ENCODE measurements around the gene PRDX3.
"Not testable (repeated sequence)": the region's sequence is repeated elsewhere in the genome, so short reads cannot be mapped to it uniquely, and the experiment has no call there.

Gene PRDX3

DNA sequence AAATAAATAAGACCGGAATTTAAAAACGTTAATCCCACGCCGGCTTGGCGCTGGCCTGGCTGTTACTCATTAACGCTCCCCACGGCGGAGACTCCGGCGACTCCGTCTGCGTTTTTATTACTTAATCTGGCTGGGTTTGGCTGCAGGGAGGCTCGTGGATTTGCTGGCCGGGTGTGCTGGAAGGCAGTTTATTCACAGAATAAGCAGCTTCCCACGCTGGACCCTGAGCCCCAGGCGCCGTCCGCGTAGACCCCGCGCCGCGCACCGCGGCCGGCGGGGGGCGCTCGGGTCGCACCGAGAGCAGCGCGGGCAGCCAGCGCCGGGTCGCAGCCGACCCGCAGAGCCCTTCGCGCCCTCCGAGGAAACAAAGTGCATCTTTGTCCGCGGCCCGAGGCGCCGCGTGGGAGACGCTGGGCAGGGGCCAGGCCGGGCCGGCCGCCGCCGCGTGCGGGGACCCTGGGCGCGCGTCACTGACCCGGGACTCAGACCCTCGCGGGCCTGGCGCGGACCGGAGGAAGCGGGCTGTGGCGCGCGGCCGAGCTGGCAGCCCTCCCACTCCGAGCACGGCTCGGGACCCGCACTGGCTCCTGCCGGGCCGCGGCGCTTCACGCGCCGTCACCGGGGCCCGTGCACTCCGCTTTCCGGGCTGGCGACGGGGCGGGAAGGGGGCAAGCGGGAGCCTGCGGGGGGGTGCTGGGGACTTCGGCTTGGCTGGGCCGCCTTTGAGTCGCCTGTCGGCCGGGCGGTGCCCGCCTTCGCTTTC is 28.2 kb upstream of the PRDX3 start:
- DNase-seq, result peak in 52 of 58 donors; percentile 13 to 85 (median 67)

DNA sequence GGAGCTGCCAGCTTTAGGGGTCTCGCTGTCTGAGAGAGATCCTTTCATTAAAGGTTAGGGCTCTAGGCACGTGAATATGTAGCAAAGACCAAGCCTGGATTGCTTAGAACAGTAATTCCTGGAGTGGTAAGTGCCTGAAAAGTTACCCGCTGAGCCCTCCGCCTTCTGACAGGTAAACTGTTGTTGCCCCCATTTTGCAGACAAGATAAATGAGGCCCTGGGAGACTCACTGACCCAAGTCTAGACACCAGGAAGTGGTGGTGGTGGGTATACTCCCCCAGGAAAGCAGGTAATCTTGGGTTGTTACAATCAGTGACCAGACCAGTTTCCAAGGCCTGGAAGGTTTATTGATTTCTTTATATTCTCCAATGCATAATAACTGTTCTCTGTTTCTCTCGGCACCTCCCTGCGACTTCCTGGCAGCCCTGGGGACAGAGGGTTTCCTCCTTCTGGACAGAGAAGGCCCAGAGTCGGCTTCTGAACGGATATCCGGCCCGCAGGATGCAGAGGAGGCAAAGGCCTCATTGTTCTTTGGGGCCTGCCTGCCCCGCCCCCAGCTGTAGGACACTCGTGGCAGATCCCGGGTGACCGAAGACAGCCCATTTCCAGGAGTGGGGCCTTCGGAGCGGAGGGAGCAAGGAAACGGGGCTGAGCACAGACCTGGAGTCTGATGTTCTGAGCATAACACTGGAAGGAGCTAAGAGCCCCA is 27.4 kb upstream of the PRDX3 start:
- DNase-seq, result peak in 39 of 58 donors; percentile 4 to 58 (median 34)

DNA sequence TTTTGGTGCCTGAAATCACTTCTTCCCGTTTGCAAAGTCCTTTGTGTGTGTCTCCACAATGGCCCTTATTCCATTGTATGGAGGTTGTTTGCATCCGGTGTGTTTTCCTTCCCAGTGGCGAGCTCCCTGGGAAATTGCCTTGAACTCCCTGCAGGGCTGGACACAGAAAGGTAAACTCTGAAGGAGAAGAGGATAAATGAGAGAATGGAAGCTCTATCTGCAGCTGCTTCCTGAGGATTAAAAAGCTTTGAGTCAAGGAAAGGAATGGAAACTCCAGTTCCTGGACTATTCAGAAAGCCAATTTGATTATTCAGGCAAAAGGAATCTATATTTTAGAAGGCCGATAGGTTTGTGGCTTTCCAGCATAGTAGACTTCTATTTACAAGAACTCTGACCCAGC is 24.4 kb upstream of the PRDX3 start:
- DNase-seq, result no peak

DNA sequence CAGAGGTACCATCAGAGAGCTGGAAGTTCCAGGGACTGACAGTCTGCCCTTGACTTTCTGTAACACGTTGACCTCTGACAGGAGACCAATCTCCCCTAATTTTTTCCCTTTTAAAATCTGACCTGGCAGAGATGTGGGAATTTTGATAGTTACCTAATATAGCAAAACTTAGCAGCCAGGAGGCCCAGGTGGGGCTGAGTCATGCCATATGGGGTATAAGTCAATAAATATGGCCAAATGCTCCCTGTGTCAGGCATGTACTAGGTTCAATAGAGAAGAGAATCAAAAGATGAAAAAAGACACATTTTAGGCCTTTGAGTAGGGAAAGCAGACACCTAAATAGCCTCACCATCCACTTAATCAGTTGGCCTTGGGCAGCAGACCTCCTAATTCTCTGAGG is 22.6 kb upstream of the PRDX3 start:
- DNase-seq, result no peak

DNA sequence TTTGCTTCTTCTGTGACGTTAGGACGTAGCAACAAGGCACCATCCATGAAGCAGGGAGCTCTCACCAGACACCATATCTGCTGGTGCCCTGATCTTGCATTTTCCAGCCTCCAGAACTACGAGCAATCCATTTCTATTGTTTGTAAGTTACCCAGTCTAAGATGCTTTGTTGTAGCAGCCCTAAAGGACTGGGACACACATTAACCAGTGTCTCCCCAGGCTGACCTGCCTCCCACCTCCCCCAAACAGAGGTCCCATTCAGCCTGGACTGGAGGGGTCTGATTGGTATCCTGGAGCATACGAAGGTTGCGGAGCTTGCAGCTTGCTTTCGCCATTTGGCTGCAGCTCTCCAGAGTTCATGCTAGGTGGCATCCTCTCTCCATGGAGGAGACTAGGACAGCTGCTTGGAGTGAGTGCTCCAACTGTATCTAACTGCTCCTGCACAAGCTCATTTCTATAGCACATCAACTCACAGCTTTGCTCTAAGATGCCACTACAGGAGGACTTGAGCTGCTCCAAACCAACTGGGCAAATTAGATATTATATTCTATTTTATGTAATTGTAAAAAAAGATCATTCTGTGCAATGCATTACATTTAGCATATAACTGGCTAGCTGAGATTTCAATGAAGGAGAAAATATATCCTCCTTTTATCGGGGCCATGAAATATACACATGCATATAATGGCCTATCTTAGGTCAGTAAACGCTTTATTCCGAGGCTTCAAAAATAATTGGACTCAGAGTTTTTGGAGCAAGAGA is 20.8 kb upstream of the PRDX3 start:
- peak in 55 of 58 donors; percentile 7 to 91 (median 49) for DNase-seq

DNA sequence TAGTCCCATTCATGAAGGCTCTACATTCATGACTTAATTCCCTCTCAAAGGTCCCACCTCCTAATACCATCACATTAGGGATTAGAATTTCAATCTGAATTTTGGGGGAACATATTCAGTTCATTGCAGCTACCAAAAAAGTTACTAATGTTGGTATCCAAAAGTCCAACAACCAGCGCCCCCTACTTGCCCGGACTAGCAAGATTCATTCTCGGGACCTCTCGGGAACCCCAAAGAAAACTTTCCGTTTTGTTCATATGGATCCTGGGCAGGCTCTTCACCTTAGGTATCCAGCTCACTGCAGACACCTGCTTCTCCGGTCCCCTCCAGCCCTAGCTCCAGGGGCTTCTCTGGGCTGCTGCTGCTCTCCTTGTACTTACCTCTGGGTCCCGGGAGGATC is 19.8 kb upstream of the PRDX3 start:
- no peak for DNase-seq

DNA sequence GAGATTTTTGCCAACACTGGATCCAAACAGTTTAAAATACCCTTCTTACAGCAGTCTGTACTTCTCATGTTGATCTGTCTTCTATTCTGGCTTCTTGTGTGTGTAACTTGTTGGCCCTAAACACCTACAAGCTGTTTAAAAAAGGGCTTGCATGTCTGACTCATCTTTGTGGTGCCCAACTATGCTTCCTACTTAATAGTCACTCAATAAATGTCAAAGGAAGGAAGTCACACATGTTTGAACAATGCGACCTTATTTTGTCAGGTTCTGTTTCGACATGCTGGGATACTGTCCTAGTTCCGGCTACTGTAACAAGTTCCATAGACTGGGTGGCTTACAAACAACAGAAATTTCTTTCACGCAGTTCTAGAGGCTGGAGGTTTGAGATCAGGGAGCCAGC is 19.3 kb upstream of the PRDX3 start:
- DNase-seq, result no peak

DNA sequence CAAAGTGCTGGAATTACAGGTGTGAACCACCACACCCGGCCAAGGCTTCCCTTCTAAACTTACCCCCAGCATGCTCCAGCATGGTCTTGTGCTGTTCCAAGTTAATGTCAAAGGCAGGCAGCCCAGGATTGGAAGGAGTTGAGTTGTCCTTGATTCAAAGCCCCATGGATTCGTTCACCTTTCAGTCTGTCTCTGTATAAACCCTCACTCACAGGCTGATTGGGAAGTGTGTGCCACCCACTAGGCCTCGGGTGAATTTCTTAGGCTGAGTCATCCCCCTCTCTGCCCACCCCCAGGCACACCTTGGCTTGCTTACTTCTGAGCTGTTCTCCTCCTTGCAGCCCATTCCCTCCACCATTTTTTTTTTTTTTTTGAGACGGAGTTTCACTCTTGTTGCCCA is 13.3 kb upstream of the PRDX3 start:
- peak in 1 of 58 donors; percentile 21 for DNase-seq

DNA sequence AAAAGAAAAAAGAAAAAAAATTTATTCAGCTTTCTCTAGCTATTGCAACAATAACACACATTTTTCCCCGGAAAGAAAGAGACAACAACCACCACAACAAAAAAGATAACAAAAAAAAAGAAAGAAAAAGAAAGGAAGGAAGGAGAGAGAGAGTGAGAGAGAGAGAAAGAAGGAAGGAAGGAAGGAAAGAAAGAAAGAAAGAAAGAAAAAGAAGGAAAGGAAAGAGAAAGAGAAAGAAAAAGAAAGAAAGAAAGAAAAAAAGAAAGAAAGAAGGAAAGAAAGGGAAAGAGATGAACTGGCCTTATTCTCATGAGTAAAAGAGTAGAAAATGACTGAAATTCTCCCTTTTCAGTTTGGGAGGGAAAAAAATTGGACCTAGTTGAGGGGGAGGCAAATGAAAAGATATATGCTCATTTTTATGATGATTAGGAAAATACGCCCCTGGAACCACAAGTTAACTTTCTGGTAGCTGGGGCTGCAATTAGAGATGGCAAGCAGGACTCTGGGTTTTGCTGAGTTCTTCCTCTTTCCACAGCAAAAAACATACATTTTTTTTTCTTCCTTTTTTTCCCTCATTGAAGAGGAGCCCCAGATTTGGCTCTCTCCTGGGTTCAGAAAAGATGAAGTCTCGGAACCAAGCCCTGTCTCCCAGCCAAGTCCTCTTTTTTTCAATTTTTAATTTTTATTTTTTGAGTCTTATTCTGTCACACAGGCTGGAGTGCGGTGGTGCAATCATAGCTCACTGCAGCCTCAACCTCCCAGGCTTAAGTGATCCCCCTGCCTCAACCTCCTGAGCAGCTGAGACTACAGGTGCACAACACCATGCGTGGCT is 12.6 kb upstream of the PRDX3 start:
- DNase-seq, result no peak

DNA sequence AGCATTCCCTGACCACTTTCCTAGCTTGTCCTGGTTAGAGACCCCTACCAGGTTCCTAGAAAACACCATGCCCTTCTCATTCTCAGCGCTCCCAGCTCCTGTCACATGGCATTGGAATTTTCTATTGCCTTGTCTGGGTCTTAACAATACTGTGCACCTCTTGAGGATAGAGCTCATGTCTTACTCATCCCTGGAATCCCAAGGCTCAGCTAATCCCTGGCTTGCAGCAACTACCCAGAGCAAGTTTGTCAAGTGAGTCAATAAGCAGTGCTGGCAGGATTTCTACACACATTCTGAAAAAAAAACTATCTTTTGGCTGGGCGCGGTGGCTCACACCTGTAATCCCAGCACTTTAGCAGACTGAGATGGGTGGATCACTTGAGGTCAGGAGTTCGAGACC is 11.7 kb upstream of the PRDX3 start:
- no peak for DNase-seq

DNA sequence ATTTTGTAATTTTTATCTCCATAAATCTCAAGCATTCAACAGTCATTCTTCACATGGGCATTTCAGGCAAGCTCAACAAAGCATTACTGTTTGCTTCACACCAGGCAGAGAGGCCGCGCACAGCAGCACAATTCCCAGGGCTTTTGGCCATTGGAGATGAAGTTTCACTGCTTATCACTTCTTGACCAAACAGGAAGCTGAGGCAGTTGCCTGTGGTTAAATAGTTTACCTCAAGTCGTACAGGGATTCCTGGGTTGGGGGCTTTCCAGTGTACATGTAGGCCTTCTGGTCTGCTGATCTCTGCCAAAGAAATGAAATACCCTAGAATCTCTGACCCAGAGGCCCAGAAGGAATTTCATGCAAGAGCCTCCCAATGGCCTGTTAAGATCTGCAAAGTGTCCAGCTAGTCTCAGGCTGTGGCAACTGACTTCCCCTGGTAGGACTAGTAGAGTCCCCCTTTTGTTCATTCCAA is 11.2 kb upstream of the PRDX3 start:
- peak in 20 of 58 donors; percentile 3 to 55 (median 20) for DNase-seq

DNA sequence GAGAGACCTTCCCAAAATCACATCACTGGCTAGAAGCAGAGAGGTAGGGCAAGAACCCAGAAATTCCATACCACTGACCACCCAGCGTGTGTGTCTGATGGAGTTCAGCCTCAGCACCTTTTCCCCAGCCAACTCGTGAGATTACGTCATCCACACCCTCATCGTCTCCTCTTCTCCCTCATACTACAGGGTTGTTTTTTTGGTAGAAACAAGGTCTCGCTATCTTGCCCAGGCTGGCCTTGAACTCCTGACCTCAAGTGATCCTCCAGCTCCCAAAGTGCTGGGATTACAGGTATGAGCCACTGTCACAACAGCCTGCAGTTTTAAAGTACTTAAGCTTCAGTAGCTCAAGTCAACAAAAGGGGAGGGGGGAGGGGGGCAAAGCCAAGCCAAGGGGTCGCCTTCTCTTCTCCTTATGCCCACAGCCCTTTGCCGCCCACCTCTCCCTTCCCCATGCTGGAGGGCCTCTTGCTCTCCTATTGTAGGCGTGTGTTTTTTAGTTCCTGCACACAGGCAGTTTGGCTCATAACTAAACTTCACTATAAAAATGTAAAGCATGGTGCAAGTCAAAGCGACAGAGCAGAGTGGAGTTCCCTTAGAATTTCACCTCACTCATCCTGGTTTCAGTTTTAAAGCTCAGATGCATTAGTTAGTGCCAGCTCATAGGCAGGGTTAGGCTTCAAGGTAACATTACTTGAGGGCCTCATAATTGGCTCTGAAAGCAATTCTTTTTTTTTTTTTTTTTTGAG is 5.2 kb upstream of the PRDX3 start:
- no peak for DNase-seq

DNA sequence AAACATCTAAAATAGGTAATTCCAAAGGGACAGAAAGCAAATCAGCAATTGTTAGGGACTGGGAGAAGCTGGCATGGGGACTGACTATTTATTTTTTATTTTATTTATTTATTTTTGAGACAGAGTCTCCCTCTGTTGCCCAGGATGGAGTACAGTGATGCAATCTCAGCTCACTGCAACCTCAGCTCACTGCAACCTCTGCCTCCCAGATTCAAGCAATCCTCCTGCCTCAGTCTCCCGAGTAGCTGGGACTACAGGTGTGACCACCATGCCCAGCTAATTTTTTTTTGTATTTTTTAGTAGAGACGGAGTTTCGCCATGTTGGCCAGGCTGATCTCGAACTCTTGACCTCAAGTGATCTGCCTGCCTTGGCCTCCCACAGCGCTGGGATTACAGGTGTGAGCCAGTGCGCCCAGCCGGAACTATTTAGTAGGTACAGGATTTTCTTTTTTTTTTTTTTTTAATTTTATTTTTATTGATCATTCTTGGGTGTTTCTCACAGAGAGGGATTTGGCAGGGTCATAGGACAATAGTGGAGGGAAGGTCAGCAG is 2.3 kb upstream of the PRDX3 start:
- not testable (repeated sequence) for DNase-seq

DNA sequence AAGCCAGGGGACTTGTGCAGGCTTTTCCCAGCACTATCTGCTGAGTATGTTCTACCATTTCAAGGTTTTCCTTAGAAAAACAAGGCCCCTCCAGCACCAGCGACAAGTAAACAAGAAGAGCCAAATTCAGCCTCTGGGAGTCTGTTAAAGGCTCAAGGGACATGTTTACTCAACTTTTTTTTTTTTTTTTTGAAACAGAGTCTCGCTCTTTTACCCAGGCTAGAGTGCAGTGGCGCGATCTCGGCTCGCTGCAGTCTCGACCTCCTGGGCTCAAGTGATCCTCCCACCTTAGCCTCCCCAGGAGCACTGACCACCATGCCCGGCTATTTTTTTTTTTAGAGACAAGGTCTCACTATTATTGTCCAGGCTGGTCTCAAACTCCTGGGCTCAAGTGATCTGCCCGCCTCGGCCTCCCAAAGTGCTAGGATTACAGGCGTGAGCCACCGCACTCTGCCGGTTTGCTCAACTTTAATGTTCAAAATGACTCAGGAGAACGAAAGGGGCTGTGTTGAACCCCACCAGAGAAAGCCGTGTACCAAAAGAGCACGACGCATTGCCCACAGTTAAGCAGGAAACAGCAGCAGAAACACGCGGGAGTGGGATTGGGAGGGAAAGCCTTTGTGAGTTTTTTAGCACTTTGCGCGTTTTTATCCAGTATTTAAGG is 772 bp downstream of the PRDX3 start:
- peak in 1 of 58 donors; percentile 63 for DNase-seq

DNA sequence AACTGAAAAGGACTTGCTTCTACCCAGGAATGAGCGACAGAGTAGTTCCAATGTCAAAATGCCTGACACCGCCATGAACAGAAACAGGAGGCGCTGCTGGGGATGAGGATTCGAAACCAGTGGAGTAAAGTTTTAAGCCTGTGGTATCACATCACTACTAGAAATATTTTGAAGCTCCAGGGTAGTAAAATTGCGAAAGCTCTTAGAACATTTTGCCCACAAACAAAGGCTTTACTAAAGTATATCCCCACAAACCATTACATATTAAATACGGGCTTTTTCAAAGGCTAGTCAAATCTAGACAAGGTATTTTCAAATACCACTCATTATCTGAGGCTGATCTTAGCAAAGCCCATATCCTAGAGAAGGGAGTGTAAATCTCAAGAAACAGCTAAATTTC is 2.4 kb downstream of the PRDX3 start:
- no peak for DNase-seq

DNA sequence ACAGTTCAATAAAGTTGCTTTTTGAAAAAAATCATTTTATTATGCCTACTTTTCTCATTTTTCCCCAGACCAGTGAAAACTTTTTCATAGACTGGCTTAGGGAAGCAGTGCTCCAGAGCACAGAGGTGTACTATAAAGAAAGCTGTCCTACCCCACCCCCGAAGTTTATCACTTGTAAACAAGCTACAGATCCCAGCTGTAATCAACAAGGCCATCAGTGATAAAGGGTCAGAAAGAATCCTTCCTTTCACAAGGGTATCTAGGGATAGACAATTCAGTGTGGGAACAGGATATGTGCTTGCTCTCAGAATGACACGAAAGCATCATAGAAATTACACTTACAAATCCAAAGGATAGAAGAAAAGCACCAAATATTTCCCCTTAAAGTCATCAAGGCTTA is 4.5 kb downstream of the PRDX3 start:
- no peak for DNase-seq

DNA sequence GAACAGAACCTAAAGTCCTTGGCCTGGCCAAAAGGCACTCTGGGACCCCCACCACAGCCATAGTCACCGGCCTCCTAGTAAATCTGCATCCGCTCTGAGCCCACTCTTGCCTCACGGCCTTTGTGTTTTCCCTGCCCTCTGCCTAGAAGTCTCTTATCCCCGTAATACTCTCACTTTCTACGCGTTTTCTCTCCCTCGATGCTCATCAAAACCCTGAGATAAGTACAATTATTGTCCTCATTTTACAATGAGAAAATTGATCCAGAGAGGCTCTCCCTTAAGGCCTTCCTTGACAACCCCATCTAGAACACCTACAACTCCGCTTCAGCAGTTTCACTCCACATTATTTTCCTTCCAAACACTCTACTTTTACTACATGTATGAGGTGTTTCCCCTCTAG is 11.6 kb downstream of the PRDX3 start:
- no peak for DNase-seq

DNA sequence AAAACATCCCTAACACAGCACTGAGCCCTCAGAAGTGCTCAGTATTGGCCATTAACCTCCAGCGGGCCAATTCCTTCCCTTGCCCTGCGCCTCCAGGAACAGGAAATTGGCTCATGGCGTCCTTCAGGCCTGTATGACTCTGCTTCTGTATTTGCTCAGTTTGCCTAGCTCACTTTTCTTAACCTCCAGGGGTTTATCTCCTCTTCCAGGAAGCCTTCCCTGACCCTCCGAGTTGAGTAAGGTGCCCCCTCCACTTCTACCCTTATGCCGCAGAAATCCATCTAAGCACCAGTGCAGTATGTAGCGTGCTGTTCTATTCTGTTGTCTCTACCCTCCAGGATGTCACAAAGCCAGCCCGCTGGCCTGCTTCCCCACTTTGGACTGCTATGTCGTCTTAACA is 12.0 kb downstream of the PRDX3 start:
- DNase-seq, result no peak

DNA sequence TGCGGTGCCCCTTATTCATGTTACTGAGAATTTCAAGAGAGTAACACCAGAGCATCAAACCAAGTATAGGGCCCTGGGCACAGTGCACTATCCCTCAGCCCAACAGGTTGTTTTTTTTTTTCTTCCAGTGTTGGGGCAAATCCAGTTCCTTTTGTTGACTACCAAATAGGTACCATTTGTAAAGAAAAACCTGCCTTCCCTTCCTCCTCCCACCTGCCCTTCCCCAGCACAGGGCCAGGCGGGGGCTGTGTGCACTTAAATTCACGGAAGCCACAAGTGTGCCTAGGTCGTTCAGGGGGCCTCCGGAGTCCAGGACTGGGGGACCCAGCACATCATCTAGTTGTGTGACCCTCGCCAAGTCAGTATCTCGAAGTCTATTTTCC is 12.5 kb downstream of the PRDX3 start:
- no peak for DNase-seq

Measured in anterior cingulate cortex (tissue), 58 donors.